ENCODE measurements around the gene USH1C.

The USH1C gene

GRCh38 chr11:17570034-17570433 is 25.8 kb upstream of the USH1C start:
- DNase-seq (ENCODE audit: low spot score), result no peak

- DNase-seq (ENCODE audit: low spot score), result no peak
Observed at GRCh38 chr11:17568944-17569343, 24.7 kb upstream of the USH1C start.

GRCh38 chr11:17564687-17565042 is 20.4 kb upstream of the USH1C start:
- DNase-seq (ENCODE audit: low spot score), result no peak

- no peak for DNase-seq (ENCODE audit: low spot score)
Observed at GRCh38 chr11:17563961-17564686, 19.9 kb upstream of the USH1C start.

GRCh38 chr11:17563231-17563646 is 19.0 kb upstream of the USH1C start:
- DNase-seq (ENCODE audit: low spot score), result no peak

DNA sequence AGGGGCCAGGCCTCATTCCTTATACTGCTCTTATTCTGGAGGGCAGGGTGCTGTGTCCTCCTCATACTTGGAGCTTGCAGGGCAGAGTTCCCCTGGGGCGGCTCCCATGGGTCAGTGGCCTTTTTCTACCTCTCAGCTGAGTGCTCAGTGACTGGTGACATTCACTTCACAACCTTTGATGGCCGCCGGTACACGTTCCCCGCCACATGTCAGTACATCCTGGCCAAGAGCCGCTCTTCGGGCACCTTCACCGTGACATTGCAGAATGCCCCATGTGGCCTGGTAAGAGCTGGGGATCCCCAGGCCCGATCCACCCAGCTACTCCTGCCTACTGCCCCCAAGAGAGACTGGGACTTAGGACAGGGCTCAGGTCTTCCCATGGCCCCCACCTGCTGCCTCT is 17.3 kb upstream of the USH1C start:
- DNase-seq (ENCODE audit: low spot score), result no peak

DNA sequence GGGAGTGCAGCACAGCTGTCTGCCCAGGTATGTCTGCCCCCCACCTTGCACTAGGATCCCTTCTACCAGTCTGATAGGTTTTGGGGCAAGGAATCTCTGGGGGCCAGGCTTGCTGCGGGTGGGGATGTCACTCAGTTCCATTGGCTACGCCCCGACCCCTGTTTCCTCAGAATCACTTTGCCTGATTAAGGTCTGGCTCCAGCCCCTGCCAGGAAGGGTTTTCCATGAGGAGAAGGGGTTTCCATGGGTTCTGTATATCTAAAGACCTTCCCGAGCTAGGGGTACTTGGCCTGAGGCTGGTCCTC is 16.8 kb upstream of the USH1C start:
- no peak for DNase-seq (ENCODE audit: low spot score)

- no peak for DNase-seq (ENCODE audit: low spot score)
Observed at GRCh38 chr11:17560281-17561110, 16.3 kb upstream of the USH1C start.

GRCh38 chr11:17559341-17560087 is 15.3 kb upstream of the USH1C start:
- no peak for DNase-seq (ENCODE audit: low spot score)

GRCh38 chr11:17558916-17559315 is 14.7 kb upstream of the USH1C start:
- no peak for DNase-seq (ENCODE audit: low spot score)

GRCh38 chr11:17558025-17558780 is 14.0 kb upstream of the USH1C start:
- DNase-seq (ENCODE audit: low spot score), result no peak

- no peak for DNase-seq (ENCODE audit: low spot score)
Observed at GRCh38 chr11:17556999-17557398, 12.8 kb upstream of the USH1C start.

GRCh38 chr11:17554487-17554886 is 10.3 kb upstream of the USH1C start:
- no peak for DNase-seq (ENCODE audit: low spot score)

DNA sequence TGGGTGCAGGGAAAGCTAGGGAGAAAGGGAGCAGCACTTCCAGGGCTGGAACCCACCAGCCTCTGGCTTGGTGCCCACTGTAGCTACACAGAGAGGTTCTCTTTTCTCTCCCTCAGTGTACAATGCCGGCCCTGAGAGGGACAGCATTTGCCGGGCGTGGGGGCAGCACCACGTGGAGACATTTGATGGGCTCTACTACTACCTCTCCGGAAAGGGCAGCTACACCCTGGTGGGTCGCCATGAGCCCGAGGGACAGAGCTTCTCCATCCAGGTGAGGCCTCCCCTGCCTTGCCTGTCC is 9.0 kb upstream of the USH1C start:
- no peak for DNase-seq (ENCODE audit: low spot score)

DNA sequence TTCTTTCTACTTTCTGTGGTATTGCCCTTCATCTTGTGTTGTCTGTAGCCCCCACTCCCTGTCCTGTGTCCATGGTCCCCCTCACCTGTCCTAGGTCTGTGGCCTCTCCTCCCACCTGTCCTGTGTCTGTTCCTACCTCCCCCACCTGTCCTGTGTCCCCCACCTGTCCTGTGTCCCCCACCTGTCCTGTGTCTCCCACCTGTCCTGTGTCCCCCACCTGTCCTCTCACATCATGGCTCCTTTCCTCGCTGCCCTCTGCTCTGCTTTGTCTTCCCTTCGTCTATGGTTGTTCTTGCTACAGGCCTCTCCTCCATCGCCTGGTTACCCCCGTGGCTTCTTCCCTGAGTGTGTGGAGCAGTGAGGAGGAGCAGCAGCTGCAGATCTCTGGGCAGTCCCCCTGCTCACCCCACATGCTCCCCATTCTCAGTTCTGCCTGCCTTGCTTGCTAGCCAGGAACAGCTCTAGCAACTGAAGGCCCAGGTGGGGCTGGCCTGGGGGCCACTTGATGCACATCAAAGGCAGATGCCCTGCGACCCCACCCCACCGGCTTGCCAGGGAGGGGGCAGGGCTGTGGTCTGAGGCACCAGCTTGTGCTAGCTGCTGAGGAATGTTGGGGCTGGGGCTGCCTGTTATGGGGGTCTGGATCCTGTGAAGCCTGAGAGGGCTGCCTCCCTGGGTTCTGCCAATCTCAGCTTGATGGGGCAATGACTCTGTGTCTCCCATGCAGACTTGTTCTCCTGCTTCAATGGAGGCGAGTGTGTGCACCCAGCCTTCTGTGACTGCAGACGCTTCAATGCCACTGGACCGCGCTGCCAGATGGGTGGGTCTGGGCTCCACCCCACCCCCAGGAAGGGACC is 8.4 kb upstream of the USH1C start:
- DNase-seq (ENCODE audit: low spot score), result no peak

- no peak for DNase-seq (ENCODE audit: low spot score)
Observed at GRCh38 chr11:17552041-17552355, 7.8 kb upstream of the USH1C start.

GRCh38 chr11:17551347-17552040 is 7.3 kb upstream of the USH1C start:
- no peak for DNase-seq (ENCODE audit: low spot score)

DNA sequence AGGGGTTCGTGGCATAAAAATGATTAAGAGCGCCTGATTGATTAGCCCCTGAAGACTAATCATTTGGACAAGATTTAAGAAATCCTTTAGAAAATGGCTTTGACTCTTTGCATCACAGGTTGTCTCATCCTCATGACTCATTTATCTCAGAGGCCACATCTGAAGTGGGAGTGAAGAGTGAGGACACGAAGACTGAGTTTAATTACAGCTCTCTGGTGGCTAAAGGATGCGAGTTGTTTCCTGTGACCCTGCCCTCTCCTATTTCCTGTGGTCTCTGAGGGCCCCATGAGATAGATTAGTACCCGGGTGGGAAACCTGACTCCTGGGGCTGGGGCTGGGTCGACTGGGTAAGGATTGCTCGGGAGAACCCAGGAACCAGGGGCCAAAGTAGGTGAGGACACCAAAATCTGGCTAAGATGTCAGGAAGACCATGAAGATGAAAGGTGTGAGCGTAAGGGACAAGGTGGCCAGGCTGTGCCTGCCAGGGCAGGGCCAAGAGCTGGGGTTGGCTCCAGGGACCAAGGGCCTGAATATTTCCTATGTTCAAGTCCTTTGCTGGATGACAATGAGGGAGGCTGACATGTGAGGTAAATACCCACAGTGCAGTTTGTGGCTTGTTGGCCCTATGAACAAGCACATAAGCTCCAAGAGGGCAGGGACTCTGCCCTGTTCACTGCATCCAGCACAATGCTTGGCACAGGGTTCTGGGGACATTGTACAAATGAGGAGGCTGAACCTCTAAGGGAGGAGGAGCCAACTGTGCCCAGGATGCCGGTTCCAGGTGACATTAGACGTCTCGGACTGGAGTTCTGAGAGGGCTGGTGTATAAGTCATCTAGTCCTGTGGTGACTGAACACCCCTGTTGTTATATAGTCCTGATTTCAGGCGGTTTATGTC is 6.5 kb upstream of the USH1C start:
- no peak for DNase-seq (ENCODE audit: low spot score)

- no peak for DNase-seq (ENCODE audit: low spot score)
Observed at GRCh38 chr11:17548444-17548843, 4.2 kb upstream of the USH1C start.

GRCh38 chr11:17547932-17548331 is 3.7 kb upstream of the USH1C start:
- no peak for DNase-seq (ENCODE audit: low spot score)

Measured in AG08395 (cell line).